Brain microvascular endothelial cell (primary cell): ENCODE measurements around the gene STXBP5.

Experiments used
- DNase-seq: peaks from one replicate; pipeline ENCODE4 v3.0.0-alpha.2; 2020
- H3K27ac ChIP-seq: fragments of 250-450 bp; sonication (Bioruptor Pico); 2 replicates; pipeline ENCODE4 v1.5.1; 2020; ENCODE audit warnings: mild to moderate bottlenecking, moderate library complexity
- H3K27me3 ChIP-seq: fragments of 250-450 bp; sonication (Bioruptor Pico); replicated peaks from 2 replicates; pipeline ENCODE4 v1.5.1; 2020; ENCODE audit warnings: mild to moderate bottlenecking
- H3K36me3 ChIP-seq: fragments of 250-450 bp; sonication (Bioruptor Pico); replicated peaks from 2 replicates; pipeline ENCODE4 v1.5.1; 2020; ENCODE audit warnings: mild to moderate bottlenecking
- H3K4me3 ChIP-seq: 2 replicates; pipeline ENCODE4 v1.5.1; 2011; ENCODE audit warnings: low read depth, mild to moderate bottlenecking, control low read depth, low read length, moderate library complexity
- CTCF ChIP-seq: IDR thresholded peaks from 2 replicates; pipeline ENCODE4 v1.5.1; 2011; ENCODE audit warnings: low read depth, mild to moderate bottlenecking, moderate library complexity, low read length, control low read depth, inconsistent platforms; ENCODE audit errors: missing control alignments
- in situ Hi-C: cut with HindIII; loops from 2 replicates; pipeline ENCODE4 v1.10.0; 2017; ENCODE audit warnings: low sequenced_read_pairs, low pct_ligation_motif_present

STXBP5 gene

DNA sequence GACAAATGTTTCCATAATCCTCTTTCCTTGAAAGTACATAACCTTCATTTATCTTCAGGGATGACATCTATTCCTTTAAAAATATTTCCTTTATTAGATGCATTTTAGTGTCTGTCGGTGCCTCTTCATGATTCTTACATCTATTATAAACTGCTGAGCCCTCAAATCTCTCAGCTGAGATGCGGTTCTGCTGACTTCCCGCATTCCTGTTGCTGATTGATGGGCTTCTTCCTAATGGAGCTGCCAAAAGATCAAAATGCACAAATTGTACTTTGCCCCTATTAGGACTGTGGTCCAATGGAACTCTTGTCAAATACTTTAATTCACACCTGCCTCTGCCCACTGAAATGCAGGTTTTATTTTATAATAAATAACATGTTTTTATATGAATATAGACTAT lies 225.6 kb downstream of the STXBP5 start:
- no peaks in the 10 kb centered on the region for H3K36me3 ChIP-seq
- DNase-seq = no peak
- TF ChIP-seq CTCF = no peak
- no peak overlapping the region for H3K4me3 ChIP-seq
- no peaks in the 10 kb centered on the region for H3K27me3 ChIP-seq
- H3K27ac ChIP-seq = no peak overlapping the region
- in situ Hi-C loops = no loop called here

DNA sequence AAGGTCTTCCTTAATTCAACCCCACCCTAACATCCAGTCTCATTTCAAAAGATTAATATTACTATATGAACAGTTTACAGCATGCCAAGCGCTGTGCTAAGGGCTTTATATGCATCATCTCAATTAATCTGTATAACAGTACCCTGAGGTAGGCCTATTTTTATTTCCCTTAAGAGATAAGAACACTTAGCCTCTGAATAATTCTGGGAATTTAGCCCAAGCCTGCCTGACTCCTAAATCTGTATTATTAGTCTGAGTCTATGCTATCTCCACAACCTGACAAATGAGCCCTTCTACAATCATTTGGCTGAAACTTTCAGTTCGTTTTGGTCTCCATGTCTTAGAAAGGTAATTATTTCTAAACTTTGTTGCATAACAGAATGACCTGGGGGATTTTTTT lies 226.6 kb downstream of the STXBP5 start:
- DNase-seq = no peak
- in situ Hi-C loops = no loop called here

GRCh38 chr6:147434076-147434475 lies 229.9 kb downstream of the STXBP5 start:
- Histone ChIP-seq H3K27me3 (no peaks in the 10 kb centered on the region), H3K4me3 (no peak overlapping the region), H3K27ac (no peak overlapping the region), H3K36me3 (no peaks in the 10 kb centered on the region)
- no peak for TF ChIP-seq CTCF
- DNase-seq = no peak
- in situ Hi-C loops = no loop called here

More for the DNA sequence above, 226.6 kb downstream of the STXBP5 start:
- no peak for TF ChIP-seq CTCF
- Histone ChIP-seq H3K27ac (no peak overlapping the region), H3K27me3 (no peaks in the 10 kb centered on the region), H3K36me3 (no peaks in the 10 kb centered on the region), H3K4me3 (no peak overlapping the region)

DNA sequence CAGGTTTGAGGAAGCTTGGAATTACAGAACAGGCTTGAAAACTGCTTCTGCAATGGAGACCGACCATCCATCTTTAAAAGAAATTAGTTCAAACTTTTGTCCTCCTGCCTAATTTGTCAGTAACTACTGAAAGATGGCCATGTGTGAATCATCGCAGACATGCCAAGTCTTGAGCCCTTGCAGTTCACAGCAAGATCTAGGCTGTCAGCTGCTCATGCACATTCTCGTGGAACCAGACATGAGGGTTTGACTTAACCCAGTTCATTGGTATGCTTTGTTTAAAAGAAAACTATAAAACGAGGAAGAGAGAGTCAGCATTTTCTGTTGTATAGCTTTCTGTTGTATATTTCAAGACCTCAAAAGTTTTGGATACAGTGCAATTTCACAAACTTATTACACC lies 230.3 kb downstream of the STXBP5 start:
- no peaks in the 10 kb centered on the region for H3K27me3 ChIP-seq
- no peak overlapping the region for H3K4me3 ChIP-seq
- H3K36me3 ChIP-seq = no peaks in the 10 kb centered on the region
- peak; percentile 17 for DNase-seq
- in situ Hi-C loops = no loop called here
- TF ChIP-seq CTCF = no peak
- H3K27ac ChIP-seq = no peak overlapping the region

DNA sequence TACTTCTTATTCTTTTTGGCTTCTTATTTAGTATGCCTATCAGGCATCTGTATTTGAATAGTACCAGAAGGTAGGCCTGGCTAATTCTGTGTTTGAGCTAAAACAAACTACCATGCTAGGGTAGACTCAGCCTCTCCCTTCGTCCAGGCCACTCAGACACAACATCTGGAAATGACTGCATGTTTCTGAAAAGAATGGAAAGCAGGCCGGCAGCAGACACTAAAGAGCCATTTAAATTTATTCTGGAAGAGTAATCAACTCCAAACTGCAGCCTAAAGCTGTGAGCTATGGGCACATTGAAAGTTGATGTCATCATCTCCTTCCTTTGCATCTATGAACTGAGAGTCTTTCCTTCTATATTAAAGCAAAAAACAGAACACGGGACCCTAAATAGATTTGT lies 233.4 kb downstream of the STXBP5 start:
- Histone ChIP-seq H3K27ac (no peak overlapping the region), H3K27me3 (no peaks in the 10 kb centered on the region)
- in situ Hi-C loops = no loop called here

More for the DNA sequence above, 233.4 kb downstream of the STXBP5 start:
- Histone ChIP-seq H3K36me3 (no peaks in the 10 kb centered on the region), H3K4me3 (no peak overlapping the region)
- DNase-seq = no peak
- TF ChIP-seq CTCF = no peak
